Muscle of back (tissue), 11 donors: ENCODE data around the gene HNF4A. TPM values are rescaled to one million over a fixed set of nuclear protein-coding genes. Genes with fewer than 3 reads are reported as not detected.

Source experiments
- DNase-seq, 3 donors: peaks; one replicate each; pipeline versions ENCODE4 v3.0.0 to v3.0.0-alpha.2; 2013
- polyA plus RNA-seq, 10 donors: library from polyadenylated mRNA; unstranded; fragments of 120-200 nt; gene quantifications; one replicate each; pipeline ENCODE4 v1.2.1, GENCODE V29; 2013; ENCODE audit not compliant: insufficient read length in 10 of 10

The HNF4A gene
- polyA plus RNA-seq, 10 donors = 0.07 to 0.16 (median 0.10) TPM; not detected in 6

GRCh38 chr20:44392088-44392775 is 36.7 kb downstream of the HNF4A start:
- DNase-seq = no peak

- DNase-seq = no peak
Observed at GRCh38 chr20:44392776-44393607, 37.5 kb downstream of the HNF4A start.

DNA sequence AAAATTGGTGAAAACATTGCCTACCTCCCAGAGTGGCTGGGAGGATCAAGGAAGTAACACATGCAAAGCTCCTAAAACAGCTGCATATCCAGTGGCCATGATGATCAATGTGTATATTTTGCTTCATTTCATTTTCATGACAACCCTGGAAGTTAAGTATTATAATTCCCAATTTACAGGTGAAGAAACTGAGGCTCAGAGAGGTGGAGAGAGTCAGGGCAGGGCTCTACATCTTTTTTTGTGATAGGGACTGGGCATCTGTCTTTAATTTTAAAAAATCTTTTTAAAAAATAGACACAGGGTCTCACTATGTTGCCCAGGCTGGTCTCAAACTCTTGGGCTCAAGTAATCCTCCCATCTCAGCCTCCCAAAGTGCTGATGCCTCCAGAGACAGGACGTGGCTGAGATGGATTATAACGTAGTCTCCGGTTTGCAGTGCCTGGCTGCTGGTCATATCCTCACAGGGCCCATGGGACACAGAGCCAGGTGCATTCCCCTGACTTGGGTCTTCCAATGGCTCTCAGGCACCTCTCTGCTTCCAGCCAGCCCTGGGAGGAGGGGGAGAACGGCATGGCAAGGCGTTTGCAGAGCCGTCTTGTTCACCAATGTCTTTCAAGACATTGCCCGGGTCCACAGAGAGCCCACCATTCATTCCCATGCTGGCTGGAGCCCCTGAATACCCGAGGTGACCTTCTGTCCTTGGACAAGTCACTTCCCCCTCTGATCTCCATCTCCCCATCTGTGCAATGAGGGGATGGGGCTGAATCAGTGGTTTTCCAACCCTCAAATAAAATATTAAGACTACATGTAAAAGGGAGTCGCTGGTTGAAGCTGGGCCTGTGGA is 38.3 kb downstream of the HNF4A start:
- DNase-seq = no peak

- DNase-seq = no peak
Observed at GRCh38 chr20:44394452-44394701, 38.9 kb downstream of the HNF4A start.

DNA sequence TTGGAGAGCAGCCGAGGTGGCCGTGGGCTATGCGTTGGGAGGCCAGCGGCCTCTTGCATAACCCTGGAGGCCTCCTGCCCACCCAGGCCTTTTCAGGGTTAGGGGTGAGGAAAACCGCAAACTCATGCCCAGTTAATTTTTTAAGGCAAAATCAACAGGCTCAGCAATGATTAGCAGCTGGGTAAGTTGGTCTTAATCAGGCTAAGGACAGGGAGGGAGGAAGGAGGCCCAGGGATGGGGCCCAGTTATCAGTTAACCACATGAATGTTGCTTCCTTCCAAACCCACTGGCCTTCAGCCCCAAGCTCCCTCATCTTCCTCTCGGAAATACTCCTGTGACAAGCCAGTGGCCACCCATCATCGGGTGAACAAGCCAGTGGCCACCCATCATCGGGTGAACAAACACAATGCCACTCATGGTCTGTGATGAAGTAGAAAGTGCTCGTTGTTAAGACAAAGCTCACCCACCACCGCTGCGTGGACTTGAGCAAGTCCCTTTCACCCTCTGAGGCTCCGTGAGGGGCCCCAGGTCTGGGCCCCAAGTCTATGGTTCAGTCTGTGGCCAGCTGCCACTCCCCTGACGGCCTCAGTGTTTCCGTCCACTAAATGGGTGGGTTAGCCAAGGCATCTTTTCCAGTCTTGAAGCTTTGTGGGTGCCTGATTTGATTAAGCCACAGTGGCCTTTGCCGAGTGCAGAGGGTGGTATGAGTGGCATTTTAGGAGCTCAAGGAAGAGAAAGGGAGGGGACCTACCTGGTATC is 39.4 kb downstream of the HNF4A start:
- DNase-seq = no peak

- no peak for DNase-seq
Observed at GRCh38 chr20:44395461-44396340, 40.2 kb downstream of the HNF4A start.

- DNase-seq = no peak
Observed at GRCh38 chr20:44396369-44397130, 41.1 kb downstream of the HNF4A start.

DNA sequence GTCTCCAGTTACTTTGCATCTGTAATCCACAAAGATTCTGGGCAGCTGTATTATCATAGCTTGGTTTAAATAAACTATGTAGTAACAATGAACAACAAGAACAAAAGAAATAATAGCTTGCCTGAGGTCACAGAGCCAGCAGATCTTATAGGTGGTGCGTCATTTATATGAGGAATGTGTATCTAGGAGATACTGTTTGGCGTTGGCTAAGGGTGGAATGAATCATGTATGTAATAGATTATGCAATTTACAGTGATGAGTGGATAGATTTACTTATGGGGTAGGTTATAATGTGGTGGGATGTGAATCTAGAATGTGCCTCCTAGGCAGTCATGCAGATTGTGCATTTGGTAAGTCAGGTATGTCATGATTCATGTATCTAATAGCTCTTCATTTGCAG is 42.8 kb downstream of the HNF4A start:
- DNase-seq = peak in 1 of 3 donors; percentile 25

DNA sequence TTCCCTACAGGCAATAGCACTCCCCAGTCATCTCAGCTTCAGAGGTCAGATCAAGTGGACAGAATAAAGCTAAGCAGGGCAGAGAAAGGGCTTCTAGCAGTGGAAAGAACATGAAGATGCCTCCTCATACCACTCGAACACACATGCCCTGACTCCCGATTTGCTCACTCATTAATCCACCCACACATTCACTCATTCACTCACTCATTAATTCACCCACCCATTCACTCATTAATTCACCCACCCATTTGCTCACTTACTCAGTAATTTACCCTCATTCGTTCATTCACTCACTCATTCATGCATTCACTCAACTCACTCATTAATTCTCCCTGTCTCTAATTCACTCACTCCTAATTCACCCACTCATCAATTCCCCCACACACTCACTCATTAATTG is 43.9 kb downstream of the HNF4A start:
- no peak for DNase-seq

DNA sequence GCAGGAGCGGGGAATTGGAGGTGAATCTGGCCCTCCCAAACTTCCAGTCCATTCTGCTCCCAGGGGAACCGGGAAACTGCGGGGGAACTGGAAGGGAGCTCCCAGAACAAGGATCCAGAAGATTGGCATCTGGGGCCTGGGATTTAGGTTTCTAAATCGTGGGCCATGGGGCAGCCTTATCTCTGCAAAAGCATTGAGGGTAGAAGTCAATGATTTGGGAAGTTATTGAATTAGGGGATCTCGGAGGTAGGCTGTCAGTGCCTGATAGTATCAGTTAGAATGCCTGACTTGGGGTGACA is 45.1 kb downstream of the HNF4A start:
- no peak for DNase-seq

GRCh38 chr20:44400970-44401769 is 45.7 kb downstream of the HNF4A start:
- DNase-seq = no peak

DNA sequence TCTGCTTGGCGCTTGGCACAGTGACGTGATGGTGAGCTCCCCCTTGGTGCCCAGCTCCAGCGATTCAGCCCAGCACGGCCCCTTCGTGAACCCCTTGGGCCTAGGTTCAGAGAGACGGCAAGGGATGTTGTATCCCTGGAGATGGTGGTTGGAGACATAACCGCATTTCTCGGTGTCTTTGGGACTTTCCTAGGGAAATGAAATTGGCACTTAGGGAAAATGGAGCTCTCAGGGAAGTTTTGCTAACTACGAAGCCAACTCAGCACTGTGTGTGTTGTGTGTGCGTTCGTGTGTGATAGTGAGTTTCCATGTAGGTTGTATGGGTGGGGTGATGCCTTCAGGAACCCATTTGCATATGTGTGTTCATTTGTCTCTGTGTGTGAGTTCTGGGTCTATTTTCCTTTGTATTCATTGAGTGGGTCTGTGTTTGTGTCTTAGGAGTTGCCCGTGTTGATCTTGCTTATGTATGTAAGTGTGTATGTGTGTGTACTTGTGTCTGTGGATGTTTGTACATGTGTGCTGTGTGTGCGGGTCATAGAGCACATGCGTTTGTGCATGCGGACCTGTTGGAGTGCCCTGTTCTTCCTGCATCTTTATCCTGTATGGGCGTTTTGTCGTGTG is 46.4 kb downstream of the HNF4A start:
- no peak for DNase-seq

DNA sequence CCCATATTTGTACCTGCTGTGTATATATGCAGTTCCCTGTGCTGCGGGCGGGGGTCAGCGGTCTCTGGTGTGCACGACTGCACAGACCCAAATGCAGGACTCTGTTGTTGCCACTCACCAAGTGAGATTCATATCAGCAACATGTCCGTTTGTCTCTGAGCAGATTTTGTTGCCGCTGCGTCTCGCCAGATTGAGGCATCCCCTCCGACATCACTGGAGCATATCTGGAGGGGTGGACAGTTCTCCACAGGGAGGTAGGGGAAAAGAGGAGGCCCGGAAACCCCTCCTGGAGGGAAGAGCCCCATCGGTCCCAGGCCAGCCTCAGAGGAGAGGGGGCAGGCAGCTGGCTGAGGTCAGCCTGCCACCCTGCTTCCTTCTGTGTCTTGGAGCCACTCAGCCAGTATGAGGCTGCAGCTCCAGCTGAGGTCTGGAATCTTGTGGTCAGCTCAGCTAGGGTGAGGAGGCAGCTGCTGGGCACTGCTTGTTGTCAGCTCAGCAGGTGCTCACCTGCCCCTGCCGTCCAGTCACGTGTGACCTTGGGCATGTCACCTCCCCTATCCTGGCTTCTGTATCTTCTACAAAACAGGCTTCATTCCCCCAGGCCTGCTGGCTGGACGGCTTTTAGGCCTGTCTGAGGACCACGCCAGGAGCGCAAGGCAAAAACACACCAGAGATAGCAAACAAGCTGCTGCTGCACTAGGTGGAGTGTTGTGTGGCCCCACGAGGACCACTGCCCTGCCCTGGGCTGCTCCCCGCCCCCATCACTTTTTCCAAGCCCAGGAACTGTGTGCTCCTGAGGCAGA is 47.1 kb downstream of the HNF4A start:
- DNase-seq = no peak

DNA sequence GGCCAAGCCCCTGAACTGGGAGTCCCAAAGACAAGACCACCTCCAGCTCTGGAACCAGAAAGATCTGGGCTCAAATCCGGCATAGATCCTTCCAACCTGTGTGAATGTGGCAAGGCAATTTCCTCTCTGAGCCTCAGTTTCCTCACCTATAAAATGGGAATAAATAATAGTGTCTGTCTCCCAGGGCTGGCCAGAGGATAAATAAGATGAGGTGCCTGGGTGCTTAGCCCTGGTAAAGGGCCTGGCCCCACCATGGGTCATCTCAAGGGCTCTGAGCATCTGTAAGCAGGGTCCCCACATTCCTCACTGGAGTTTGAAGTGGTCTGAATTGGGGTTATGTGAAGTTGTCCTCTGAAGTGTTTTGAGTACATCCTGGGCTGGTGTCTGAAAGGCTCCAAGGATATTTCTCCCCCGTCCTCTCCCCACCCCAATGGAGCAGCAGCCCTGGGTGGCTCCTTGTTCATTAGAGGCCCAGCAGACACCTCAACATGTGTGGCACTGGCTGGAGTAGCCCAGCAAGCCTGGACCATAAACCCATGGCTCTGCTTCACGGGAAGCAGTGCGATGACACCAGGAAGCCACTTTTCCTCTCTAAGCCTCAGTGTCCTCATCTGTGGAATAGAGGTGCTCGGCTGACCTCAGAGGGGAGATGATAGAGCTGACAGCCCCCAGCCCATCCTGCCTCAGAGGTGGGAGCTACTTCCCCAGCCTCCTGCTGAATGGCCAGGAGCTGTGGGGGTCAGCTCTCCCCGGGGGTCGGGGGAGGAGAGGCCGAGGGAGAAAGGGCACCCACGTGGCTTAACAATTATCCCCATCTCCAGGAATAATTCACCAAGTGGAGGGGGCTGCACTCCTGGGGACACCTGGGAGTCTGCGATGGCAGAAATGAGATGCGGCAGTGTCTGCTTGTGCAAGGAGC is 48.0 kb downstream of the HNF4A start:
- DNase-seq = no peak

DNA sequence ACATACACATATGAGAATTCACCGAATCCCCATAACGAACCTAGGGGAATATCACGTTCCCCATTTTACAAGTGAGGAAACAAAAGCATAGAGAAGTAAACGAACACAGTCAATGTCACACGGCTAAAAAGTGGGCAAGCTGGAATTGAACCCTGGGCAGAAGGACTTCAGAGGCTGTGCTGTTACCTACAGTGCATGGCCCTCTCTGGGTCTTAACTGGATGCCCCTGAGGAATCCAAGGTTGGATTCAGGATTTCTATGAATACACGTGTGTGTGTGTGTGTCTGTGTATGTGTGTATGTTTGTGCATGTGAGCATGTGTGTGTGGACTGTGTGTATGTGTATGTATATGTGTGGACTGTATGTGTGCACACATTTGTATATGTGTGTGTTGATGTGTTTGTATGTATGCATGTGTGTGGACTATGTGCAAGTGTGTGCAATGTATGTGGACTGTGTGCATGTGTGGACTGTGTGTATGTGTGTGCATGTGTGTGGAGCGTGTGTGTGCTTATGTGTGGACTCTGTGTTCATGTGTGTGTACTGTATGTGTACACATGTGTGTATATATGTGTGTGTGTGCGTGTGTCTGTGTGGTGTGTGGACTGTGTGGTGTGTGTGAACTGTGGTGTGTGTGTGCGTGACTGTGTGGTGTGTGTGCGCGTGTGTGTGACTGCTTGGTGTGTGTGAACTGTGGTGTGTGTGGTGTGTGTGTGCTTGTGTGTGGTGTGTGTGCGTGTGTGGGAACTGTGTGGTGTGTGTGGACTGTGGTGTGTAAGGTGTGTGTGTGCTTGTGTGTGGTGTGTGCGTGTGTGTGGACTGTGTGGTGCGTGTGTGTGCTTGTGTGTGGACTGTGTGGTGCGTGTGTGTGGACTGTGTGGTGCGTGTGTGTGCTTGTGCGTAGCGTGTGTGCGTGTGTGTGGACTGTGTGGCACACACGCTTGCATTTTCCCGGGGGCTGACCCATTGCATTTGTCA is 49.0 kb downstream of the HNF4A start:
- DNase-seq = no peak

- DNase-seq = no peak
Observed at GRCh38 chr20:44405257-44405656, 49.8 kb downstream of the HNF4A start.
